Measurements from ENCODE around the gene KRT76.

GRCh38 chr12:52807544-52808470 lies 30.7 kb upstream of the KRT76 start:
- TF ChIP-seq POLR2A (IDR thresholded peaks at IDR 0.05) (no peak), CTCF (IDR thresholded peaks at IDR 0.05) (no peak), POLR2AphosphoS5 (IDR thresholded peaks at IDR 0.05) (no peak)

Measured in gastroesophageal sphincter (tissue), 3 donors.